GM23338 (cell line): ENCODE results near the gene AFF3.

Experiments used
- EZH2 ChIP-seq: fragments of 200-600 bp; sonication (generic); IDR thresholded peaks from one replicate; pipeline ENCODE4 v1.8.0; 2017; ENCODE audit warnings: antibody characterized with exemption, mild to moderate bottlenecking, low read depth; ENCODE audit not compliant: unreplicated experiment
- POLR2AphosphoS5 ChIP-seq: IDR thresholded peaks from 2 replicates; pipeline ENCODE4 v1.6.1; 2016; ENCODE audit warnings: antibody characterized with exemption, low read depth
- TF ChIP-seq, protein P1 (sequence below), 2 experiments: fragments of 200-600 bp in 1 of 2; sonication (generic) in 1 of 2; conservative IDR thresholded peaks; 2 replicates each; pipeline versions ENCODE4 v1.5.1 to v1.6.1; 2016 to 2017; ENCODE audit warnings: antibody characterized with exemption in 2 of 2, low read depth in 2 of 2, mild to moderate bottlenecking in 2 of 2, moderate library complexity in 1 of 2

DNA sequence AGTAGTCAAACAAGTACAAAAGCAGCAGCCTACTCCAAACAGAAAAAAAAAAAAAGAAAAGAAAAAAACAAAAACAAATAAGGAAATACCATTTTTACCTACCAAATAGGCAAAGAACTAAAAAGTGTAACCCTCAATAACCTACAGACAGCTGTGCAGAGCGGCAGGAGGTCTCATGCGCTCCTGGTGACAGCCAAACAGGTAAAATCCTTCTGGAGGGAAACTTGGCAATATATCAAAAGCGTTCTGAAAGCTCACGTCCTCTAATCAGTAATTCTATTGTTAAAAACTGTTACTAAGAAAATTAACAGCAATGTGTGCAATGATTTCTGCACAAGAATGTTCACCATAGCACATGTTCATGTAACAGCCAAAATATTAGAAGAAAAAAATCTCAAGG lies 105.6 kb downstream of the AFF3 start:
- TF ChIP-seq, protein P1, sequence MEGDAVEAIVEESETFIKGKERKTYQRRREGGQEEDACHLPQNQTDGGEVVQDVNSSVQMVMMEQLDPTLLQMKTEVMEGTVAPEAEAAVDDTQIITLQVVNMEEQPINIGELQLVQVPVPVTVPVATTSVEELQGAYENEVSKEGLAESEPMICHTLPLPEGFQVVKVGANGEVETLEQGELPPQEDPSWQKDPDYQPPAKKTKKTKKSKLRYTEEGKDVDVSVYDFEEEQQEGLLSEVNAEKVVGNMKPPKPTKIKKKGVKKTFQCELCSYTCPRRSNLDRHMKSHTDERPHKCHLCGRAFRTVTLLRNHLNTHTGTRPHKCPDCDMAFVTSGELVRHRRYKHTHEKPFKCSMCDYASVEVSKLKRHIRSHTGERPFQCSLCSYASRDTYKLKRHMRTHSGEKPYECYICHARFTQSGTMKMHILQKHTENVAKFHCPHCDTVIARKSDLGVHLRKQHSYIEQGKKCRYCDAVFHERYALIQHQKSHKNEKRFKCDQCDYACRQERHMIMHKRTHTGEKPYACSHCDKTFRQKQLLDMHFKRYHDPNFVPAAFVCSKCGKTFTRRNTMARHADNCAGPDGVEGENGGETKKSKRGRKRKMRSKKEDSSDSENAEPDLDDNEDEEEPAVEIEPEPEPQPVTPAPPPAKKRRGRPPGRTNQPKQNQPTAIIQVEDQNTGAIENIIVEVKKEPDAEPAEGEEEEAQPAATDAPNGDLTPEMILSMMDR (conservative IDR thresholded peaks at IDR 0.05; ENCODE audit: low read depth in 2 of 2), result no peak
- no peak for TF ChIP-seq EZH2
- TF ChIP-seq POLR2AphosphoS5, result no peak
